GM18867 (cell line): ENCODE measurements around the gene PODNL1.
"Not testable (repeated sequence)": the region's sequence is repeated elsewhere in the genome, so short reads cannot be mapped to it uniquely, and the experiment has no call there.

Source experiments
- ATAC-seq: cut with Tn5 transposase; IDR thresholded peaks from one replicate; pipeline ENCODE4 v1.9.1; 2021; ENCODE audit warnings: mild to moderate bottlenecking, moderate library complexity; ENCODE audit not compliant: unreplicated experiment

PODNL1 gene

GRCh38 chr19:13930402-13930801, 7.8 kb downstream of the PODNL1 start:
- ATAC-seq = no peak

DNA sequence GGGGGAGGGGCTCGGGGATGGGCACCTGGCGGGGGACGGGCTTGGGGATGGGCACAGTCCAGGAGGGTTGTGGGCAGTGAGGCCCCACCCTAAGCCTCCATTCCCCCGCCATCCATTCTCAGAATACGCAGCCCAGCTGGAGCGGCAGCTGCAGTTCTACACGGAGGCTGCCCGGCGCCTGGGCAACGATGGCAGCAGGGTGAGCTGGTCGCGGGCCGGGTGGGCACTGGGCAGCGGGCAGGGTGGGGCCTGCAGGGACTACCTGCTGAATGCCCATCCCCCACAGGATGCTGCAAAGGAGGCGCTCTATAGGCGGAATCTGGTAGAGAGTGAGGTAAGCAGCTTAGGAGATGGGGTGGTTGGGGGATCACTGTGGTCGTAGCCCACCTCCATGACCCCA, 8.3 kb downstream of the PODNL1 start:
- no peak for ATAC-seq

GRCh38 chr19:13929340-13929739, 8.9 kb downstream of the PODNL1 start:
- ATAC-seq = no peak

GRCh38 chr19:13926715-13927114, 11.5 kb downstream of the PODNL1 start:
- ATAC-seq = no peak

GRCh38 chr19:13926010-13926409, 12.2 kb downstream of the PODNL1 start:
- no peak for ATAC-seq

- no peak for ATAC-seq
Observed at GRCh38 chr19:13923194-13923987, 14.8 kb downstream of the PODNL1 start.

- not testable (repeated sequence) for ATAC-seq
Observed at GRCh38 chr19:13922118-13922517, 16.1 kb downstream of the PODNL1 start.

GRCh38 chr19:13920940-13921747, 17.1 kb downstream of the PODNL1 start:
- ATAC-seq = no peak

DNA sequence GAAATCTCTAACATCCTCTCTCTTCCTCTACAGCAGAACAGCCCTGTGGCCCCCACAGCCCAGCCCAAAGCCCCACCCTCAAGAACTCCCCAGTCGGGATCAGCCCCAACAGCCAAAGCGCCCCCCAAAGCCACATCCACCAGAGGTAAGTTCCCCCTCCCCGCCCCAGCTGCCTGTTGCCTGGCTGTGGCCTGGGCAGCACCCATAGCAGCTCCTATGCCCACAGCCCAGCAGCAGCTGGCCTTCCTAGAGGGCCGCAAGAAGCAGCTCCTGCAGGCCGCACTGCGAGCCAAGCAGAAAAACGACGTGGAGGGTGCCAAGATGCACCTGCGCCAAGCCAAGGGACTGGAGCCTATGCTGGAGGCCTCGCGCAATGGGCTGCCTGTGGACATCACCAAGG, 17.7 kb downstream of the PODNL1 start:
- no peak for ATAC-seq

GRCh38 chr19:13918726-13919411, 19.3 kb downstream of the PODNL1 start:
- ATAC-seq = no peak

DNA sequence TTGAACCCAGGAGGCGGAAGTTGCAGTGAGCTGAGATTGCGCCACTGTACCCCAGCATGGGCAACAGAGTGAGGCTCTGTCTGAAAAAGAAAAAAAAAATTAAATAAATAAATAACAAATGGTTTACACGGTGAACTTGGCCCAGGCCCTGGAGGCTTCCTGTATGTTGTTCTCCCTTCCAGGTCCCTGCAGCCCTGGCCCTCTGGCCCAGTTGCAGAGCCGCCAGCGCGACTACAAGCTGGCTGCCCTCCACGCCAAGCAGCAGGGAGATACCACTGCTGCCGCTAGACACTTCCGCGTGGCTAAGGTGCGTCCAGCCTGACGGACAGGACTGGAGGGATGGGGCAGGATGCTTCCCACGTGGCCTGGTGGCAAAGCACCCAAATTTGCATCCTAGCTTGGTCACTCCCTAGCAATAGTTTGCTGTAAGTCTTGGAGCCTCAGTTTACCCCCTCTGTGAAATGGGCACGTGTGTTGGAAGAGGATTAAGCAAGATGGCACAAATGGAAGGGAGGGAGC, 20.3 kb downstream of the PODNL1 start:
- no peak for ATAC-seq

GRCh38 chr19:13914777-13915176, 23.4 kb downstream of the PODNL1 start:
- no peak for ATAC-seq

DNA sequence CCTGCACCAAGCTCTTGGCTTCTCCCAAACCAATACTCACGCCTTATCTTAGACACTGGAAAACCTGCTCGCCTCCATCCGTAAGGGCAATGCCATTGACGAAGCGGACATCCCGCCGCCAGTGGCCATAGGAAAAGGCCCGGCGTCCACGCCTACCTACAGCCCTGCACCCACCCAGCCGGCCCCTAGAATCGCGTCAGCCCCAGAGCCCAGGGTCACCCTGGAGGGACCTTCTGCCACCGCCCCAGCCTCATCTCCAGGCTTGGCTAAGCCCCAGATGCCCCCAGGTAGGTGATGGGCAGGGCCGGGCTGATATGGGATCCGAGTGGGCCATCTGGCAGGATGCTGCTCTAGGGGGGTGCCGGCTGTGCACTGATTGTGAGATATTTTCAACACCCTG, 24.9 kb downstream of the PODNL1 start:
- ATAC-seq = no peak

DNA sequence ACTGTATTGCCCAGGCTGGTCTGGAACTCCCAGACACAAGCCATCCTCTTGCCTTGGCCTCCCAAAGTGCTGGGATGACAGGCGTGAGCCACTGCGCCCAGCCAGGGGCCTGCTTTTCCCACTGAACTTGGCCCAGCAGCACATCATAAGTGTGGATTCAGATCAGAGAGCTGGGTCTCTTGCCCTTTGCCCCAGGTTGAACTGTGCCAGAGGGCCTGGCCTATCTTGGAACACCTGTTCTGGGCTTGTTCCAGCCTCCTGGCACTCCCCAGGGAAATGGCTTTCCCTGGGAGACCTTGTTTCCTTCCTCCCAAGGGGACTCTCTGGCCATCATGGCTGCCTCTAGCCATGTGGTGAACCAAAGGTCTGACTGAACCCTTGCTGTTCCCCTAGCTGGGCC, 28.8 kb downstream of the PODNL1 start:
- ATAC-seq = no peak

GRCh38 chr19:13908674-13909073, 29.5 kb downstream of the PODNL1 start:
- no peak for ATAC-seq

GRCh38 chr19:13906910-13907309, 31.3 kb downstream of the PODNL1 start:
- ATAC-seq = no peak

DNA sequence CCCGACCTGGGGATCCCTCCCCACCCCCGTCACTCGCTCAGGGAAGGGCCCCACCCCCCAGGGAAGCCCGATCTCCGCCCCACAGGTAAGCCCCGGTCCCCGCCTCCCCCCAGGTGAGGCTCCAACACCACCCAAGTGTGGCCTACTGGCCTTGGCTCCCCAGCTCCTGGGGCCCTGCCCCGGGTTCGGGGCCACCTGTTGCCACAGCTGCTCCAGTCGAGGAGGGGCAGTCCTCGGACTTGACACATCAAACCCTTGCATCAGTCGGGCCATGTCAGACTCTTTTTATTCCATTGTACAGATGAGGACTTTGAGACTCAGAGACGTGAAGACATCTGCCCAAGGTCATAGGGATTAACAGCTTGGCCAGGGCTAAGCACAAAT, 31.7 kb downstream of the PODNL1 start:
- ATAC-seq = peak; percentile 14

GRCh38 chr19:13905634-13906520, 32.3 kb downstream of the PODNL1 start, which contains the start of the genes BRME1 and CC2D1A:
Gene BRME1 (minus strand): TSS chr19:13906117. CDS start chr19:13904892, 1,225 bp downstream.
Gene CC2D1A (plus strand): TSS chr19:13906201. CDS start chr19:13906442, 241 bp downstream.
- ATAC-seq = peak; percentile 91

DNA sequence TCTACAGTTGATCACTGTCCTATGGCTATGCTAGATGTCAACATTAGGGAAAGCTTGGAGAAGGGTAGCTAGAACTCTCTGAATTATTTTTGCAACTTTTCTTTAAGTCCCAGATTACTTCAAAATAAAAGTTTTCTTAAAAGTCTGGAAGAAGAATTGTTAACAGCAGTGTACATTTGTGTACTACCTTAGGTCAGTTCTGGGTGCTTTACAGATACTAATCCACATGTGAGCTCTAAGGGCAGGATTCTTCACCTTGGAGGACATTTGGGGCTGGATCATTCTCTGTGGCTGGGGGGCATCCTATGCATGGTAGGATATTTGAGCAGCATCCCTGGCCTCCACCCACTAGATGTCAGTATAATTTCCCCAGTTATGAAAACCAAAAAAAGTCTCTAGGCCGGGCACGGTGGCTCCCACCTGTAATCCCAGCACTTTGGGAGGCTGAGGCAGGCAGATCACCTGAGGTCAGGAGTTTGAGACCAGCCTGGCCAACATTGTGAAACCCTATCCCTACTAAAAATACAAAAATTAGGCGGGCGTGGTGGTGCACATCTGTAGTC, 35.1 kb downstream of the PODNL1 start:
- no peak for ATAC-seq
